PC-9 (cell line): Measurements from ENCODE around the gene TTBK2. TPM values are rescaled to one million over a fixed set of nuclear protein-coding genes. Genes with fewer than 3 reads are reported as not detected.

Experiments used
- BruUV-seq: library from RNA; stranded (reverse); fragments of 400-500 nt; replicated peaks from 2 replicates; lab custom pipeline; 2021; lab: Mats Ljungman, UMichigan
- CTCF ChIA-PET: fragments of 300-600 bp; sonication (Branson Sonifier 250); formaldehyde crosslinking; loops from one replicate; lab custom pipeline; 2022; ENCODE audit warnings: antibody characterized with exemption; lab: Charles Lee
- POLR2A ChIA-PET: fragments of 300-600 bp; sonication (Branson Sonifier 250); formaldehyde crosslinking; loops from one replicate; lab custom pipeline; 2022; ENCODE audit warnings: antibody characterized with exemption; ENCODE audit not compliant: unreplicated experiment; lab: Charles Lee
- DNase-seq, 2 experiments: peaks; one replicate each; pipeline versions ENCODE4 v3.0.0 to v3.0.0-alpha.2; 2015 to 2022; ENCODE audit warnings: mixed read lengths in 1 of 2
- H2AFZ ChIP-seq: fragments of 200-600 bp; sonication (generic); 2 replicates; pipeline ENCODE4 v1.8.1; 2017; ENCODE audit warnings: antibody characterized with exemption
- H3F3A ChIP-seq: fragments of 200-600 bp; sonication (generic); 2 replicates; pipeline ENCODE4 v1.8.1; 2017; ENCODE audit warnings: antibody characterized with exemption, mild to moderate bottlenecking, low read depth; ENCODE audit not compliant: insufficient read depth
- H3K27ac ChIP-seq: fragments of 200-600 bp; sonication (generic); 2 replicates; pipeline ENCODE4 v1.6.1; 2016; ENCODE audit warnings: mixed run types
- H3K27me3 ChIP-seq: fragments of 200-600 bp; sonication (generic); 2 replicates; pipeline ENCODE4 v1.6.1; 2016; ENCODE audit warnings: low read depth, mixed run types; ENCODE audit not compliant: insufficient read depth
- H3K36me3 ChIP-seq: fragments of 200-600 bp; sonication (generic); 2 replicates; pipeline ENCODE4 v1.6.1; 2016; ENCODE audit warnings: low read depth, mixed run types
- H3K4me1 ChIP-seq: fragments of 200-600 bp; sonication (generic); replicated peaks from 2 replicates; pipeline ENCODE4 v1.6.1; 2016; ENCODE audit warnings: mixed run types; ENCODE audit not compliant: insufficient read depth
- H3K4me2 ChIP-seq: fragments of 200-600 bp; sonication (generic); 2 replicates; pipeline ENCODE4 v1.6.1; 2017; ENCODE audit warnings: mixed run types
- H3K4me3 ChIP-seq: fragments of 200-600 bp; sonication (generic); 2 replicates; pipeline ENCODE4 v1.6.1; 2016; ENCODE audit warnings: mixed run types
- H3K79me2 ChIP-seq: fragments of 200-600 bp; sonication (generic); 2 replicates; pipeline ENCODE4 v1.6.1; 2017; ENCODE audit warnings: low read depth, mixed run types
- H3K9me2 ChIP-seq: fragments of 200-600 bp; sonication (generic); 2 replicates; pipeline ENCODE4 v1.8.1; 2017; ENCODE audit warnings: mild to moderate bottlenecking; ENCODE audit not compliant: insufficient read depth
- H3K9me3 ChIP-seq: fragments of 200-600 bp; sonication (generic); 2 replicates; pipeline ENCODE4 v1.8.1; 2016; ENCODE audit warnings: low read depth; ENCODE audit not compliant: insufficient read depth
- H4K20me1 ChIP-seq: fragments of 200-600 bp; sonication (generic); 2 replicates; pipeline ENCODE4 v1.8.1; 2017; ENCODE audit not compliant: insufficient read depth
- CTCF ChIP-seq: fragments of 200-600 bp; sonication (generic); conservative IDR thresholded peaks from 2 replicates; pipeline ENCODE4 v1.6.1; 2017; ENCODE audit warnings: mixed run types, antibody characterized with exemption, mild to moderate bottlenecking, moderate library complexity
- EZH2 ChIP-seq: fragments of 200-600 bp; sonication (generic); IDR thresholded peaks from 2 replicates; pipeline ENCODE4 v1.8.0; 2017; ENCODE audit warnings: antibody characterized with exemption, low read depth
- intact Hi-C: fragments of 100-400 bp; cut with micrococcal nuclease; formaldehyde crosslinking; loops from one replicate; pipeline ENCODE4 v1.10.0; 2022; ENCODE audit not compliant: unreplicated experiment
- total RNA-seq: library from RNA; stranded (reverse); gene quantifications from 2 replicates; pipeline ENCODE4 v1.2.3, GENCODE V29; 2021

Gene TTBK2
- total RNA-seq, 1 experiment from 2014 or later: 22.6 TPM

- H3K9me3 ChIP-seq: no peaks in the 10 kb centered on the region
- no peak overlapping the region for H3K4me2 ChIP-seq
- no peak for DNase-seq
- intact Hi-C loops: no loop called here
- POLR2A ChIA-PET: no interaction called here
- no peaks in the 10 kb centered on the region for H3K9me2 ChIP-seq
- BruUV-seq: no TSS peak
- H3K79me2 ChIP-seq: no peaks in the 10 kb centered on the region
- no peaks in the 10 kb centered on the region for H3K4me1 ChIP-seq
- no peak for TF ChIP-seq EZH2
- TF ChIP-seq CTCF: no peak
- H3K36me3 ChIP-seq: no peaks in the 10 kb centered on the region
- CTCF ChIA-PET: no interaction called here
- no peak overlapping the region for H3K27ac ChIP-seq
- no peak overlapping the region for H3K4me3 ChIP-seq
- no peak overlapping the region for H2AFZ ChIP-seq
- H3F3A ChIP-seq: no peaks in the 10 kb centered on the region
- no peaks in the 10 kb centered on the region for H3K27me3 ChIP-seq
- H4K20me1 ChIP-seq: no peaks in the 10 kb centered on the region
These were observed 189.1 kb downstream of the TTBK2 start for GRCh38 chr15:42731461-42731860.

- no TSS peak for BruUV-seq
- intact Hi-C loops: no loop called here
- Histone ChIP-seq H3K4me3 (no peak overlapping the region), H3K36me3 (no peaks in the 10 kb centered on the region), H3K79me2 (no peaks in the 10 kb centered on the region), H3K27me3 (no peaks in the 10 kb centered on the region), H3K9me2 (no peaks in the 10 kb centered on the region), H3K4me1 (no peaks in the 10 kb centered on the region), H3F3A (no peaks in the 10 kb centered on the region), H3K9me3 (no peaks in the 10 kb centered on the region), H4K20me1 (no peaks in the 10 kb centered on the region), H3K4me2 (no peak overlapping the region), H3K27ac (no peak overlapping the region), H2AFZ (no peak overlapping the region)
- no peak for TF ChIP-seq EZH2
- no peak for TF ChIP-seq CTCF
- POLR2A ChIA-PET: no interaction called here
- CTCF ChIA-PET: no interaction called here
- no peak for DNase-seq
These were observed 190.0 kb downstream of the TTBK2 start for GRCh38 chr15:42730536-42730935.

DNA sequence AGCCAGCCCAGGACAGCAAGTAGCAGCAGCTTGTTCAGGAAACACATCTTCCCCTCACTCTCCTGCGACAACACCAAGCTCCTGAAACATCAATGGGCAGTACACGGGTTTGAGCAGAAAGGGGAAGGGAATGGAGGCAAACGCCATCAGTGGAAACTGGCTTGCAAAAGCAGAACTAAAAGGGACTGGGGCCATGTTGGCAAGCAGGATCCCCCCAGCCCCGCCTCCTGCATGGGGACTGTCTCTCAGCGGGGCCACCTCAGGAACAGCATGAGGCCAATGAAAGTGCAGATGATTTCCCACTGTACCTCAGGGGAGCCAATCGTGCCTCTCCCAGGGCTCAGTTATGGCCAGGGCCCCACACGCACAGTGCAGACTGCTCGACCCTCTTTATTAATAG is 190.4 kb downstream of the TTBK2 start:
- Histone ChIP-seq H2AFZ (no peak overlapping the region), H3K9me2 (no peaks in the 10 kb centered on the region), H3K27me3 (no peaks in the 10 kb centered on the region), H3K79me2 (no peaks in the 10 kb centered on the region), H3K27ac (no peak overlapping the region), H4K20me1 (no peaks in the 10 kb centered on the region), H3K36me3 (no peaks in the 10 kb centered on the region), H3F3A (no peaks in the 10 kb centered on the region), H3K4me1 (no peaks in the 10 kb centered on the region), H3K4me3 (no peak overlapping the region), H3K9me3 (no peaks in the 10 kb centered on the region), H3K4me2 (no peak overlapping the region)
- intact Hi-C loops: no loop called here
- DNase-seq: no peak
- ChIA-PET POLR2A (no interaction called here), CTCF (no interaction called here)
- BruUV-seq: no TSS peak
- TF ChIP-seq EZH2 (no peak), CTCF (no peak)
